MM.1S (cell line): Measurements from ENCODE around the gene FPR3.

ENCODE experiments used
- CTCF ChIP-seq: fragments of 300-600 bp; sonication (generic); IDR thresholded peaks from 2 replicates; pipeline ENCODE4 v1.5.1; 2016; ENCODE audit warnings: antibody characterized with exemption, low read length, mixed read lengths
- EZH2 ChIP-seq: fragments of 300-600 bp; sonication (generic); optimal IDR thresholded peaks from 2 replicates; pipeline ENCODE3; 2017; ENCODE audit warnings: low read depth, mild to moderate bottlenecking, antibody characterized with exemption, low read length, mixed read lengths

GRCh38 chr19:51837145-51837544, 42.2 kb downstream of the FPR3 start:
- no peak for TF ChIP-seq CTCF
- no peak for TF ChIP-seq EZH2
